ENCODE data around the gene ACBD4. TPM values are rescaled to one million over a fixed set of nuclear protein-coding genes. Genes with fewer than 3 reads are reported as not detected.

The ACBD4 gene
- total and polyA plus RNA-seq, 2 of the 4 experiments (the other 2 are of a cell fraction) = 2.3 to 5.7 TPM

DNA sequence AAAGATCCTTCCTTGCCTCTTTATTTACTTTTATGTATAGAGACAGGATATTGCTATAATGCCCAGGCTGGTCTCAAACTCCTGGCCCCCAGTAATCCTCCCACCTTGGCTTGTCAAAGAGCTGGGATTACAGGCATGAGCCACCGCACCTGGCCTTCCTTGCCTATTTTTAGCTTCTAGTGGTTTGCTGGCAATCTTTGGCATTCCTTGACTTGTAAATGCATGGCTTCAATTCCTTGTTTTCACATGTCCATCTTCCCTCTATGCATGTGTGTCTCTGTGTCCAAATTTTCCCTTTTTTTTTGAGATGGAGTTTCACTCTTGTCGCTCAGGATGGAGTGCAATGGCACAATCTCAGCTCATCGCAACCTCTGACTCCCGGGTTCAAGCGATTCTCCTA, 48.7 kb downstream of the ACBD4 start:
- ChIA-PET POLR2A (ENCODE audit: unreplicated experiment) (interaction anchor here (0.6 kb wide), 1 partner anchor 27 kb away, joined by 3 read pairs; no protein-coding TSS in a partner anchor), CTCF (interaction anchor here (0.7 kb wide), 1 partner anchor 32 kb away, joined by 4 read pairs; no protein-coding TSS in a partner anchor)
- no peak overlapping the region for H4K91ac ChIP-seq (ENCODE audit: insufficient read depth, low read depth, low read length)
- no peak overlapping the region for H2AFZ ChIP-seq (replicated peaks; ENCODE audit: low read length, poor library complexity)
- no peak overlapping the region for H3K23ac ChIP-seq (ENCODE audit: low read depth, low read length)
- no peak overlapping the region for H2BK15ac ChIP-seq (ENCODE audit: low read depth, low read length)
- H3K9ac ChIP-seq (ENCODE audit: low read depth, low read length) = no peak overlapping the region
- in situ Hi-C loops (cut with MboI; ENCODE audit: low sequenced_read_pairs) (no loop called here), dilution Hi-C loops (cut with HindIII; ENCODE audit: low sequenced_read_pairs, unreplicated experiment) (no loop called here), intact Hi-C loops (cut with micrococcal nuclease) (no loop called here)
- 83% methylated on average over 1 of the region's 5 CpGs; no CpG with 5 or more reads in 1 of the 2 experiments for WGBS, 2 experiments (ENCODE audit: extremely low coverage in 2 of 2, insufficient read length in 1 of 2)
- no peak overlapping the region for H3K14ac ChIP-seq (replicated peaks; ENCODE audit: low read depth, low read length)
- no peak overlapping the region for H3K4ac ChIP-seq (ENCODE audit: low read depth, low read length)
- no peak overlapping the region for H3K27ac ChIP-seq (ENCODE audit: insufficient read depth, low read length)
- H4K5ac ChIP-seq (ENCODE audit: low read depth, low read length) = no peak overlapping the region
- no peak overlapping the region for H3K4me2 ChIP-seq (ENCODE audit: low read depth, low read length)
- H3K9me3 ChIP-seq (ENCODE audit: control insufficient read depth, insufficient read depth, low read length) = no peaks in the 10 kb centered on the region
- H3K18ac ChIP-seq (ENCODE audit: low read depth, low read length) = no peak overlapping the region
- H3K56ac ChIP-seq (ENCODE audit: extremely low read depth, insufficient read depth, low read length) = no peak overlapping the region
- H2AK5ac ChIP-seq (ENCODE audit: low read depth, low read length) = no peak overlapping the region
- no TSS peak for BruUV-seq (replicated peaks)
- H3K9me1 ChIP-seq (ENCODE audit: insufficient read depth, low read length) = no peaks in the 10 kb centered on the region
- no peaks in the 10 kb centered on the region for H4K20me1 ChIP-seq (ENCODE audit: insufficient read depth, low read length)
- no peaks in the 10 kb centered on the region for H3K79me1 ChIP-seq (ENCODE audit: low read depth in 1 of 2, low read length in 2 of 2)
- no peak overlapping the region for H2BK5ac ChIP-seq (ENCODE audit: low read depth, low read length, poor library complexity, severe bottlenecking)
- no peak overlapping the region for H2AK9ac ChIP-seq (replicated peaks; ENCODE audit: low read depth, low read length, poor library complexity)
- H3K4me1 ChIP-seq (ENCODE audit: control insufficient read depth, insufficient read depth, low read length) = no peaks in the 10 kb centered on the region
- no peaks in the 10 kb centered on the region for H3K36me3 ChIP-seq (ENCODE audit: control insufficient read depth, insufficient read depth, low read length)
- ATAC-seq (ENCODE audit: low read depth) (no peak), DNase-seq (no peak)
- no peak overlapping the region for H3K4me3 ChIP-seq (ENCODE audit: insufficient read depth, low read depth, low read length)
- TF ChIP-seq SMC3 (IDR thresholded peaks at IDR 0.05; ENCODE audit: low read depth, low read length) (no peak), CHD1 (IDR thresholded peaks at IDR 0.05; ENCODE audit: low read depth, low read length) (no peak), RAD21 (IDR thresholded peaks at IDR 0.05; ENCODE audit: low read length) (no peak), RFX5 (IDR thresholded peaks at IDR 0.05; ENCODE audit: low read depth, low read length) (no peak), POLR2A (IDR thresholded peaks at IDR 0.05; ENCODE audit: low read depth, low read length) (no peak), MAZ (IDR thresholded peaks at IDR 0.05; ENCODE audit: borderline replicate concordance, low read depth, low read length) (no peak), FOS (IDR thresholded peaks at IDR 0.05; ENCODE audit: low read depth, low read length) (no peak), NFE2L2 (IDR thresholded peaks at IDR 0.05; ENCODE audit: low read depth, low read length) (no peak), MXI1 (IDR thresholded peaks at IDR 0.05; ENCODE audit: borderline replicate concordance, low read depth, low read length) (no peak), MAFK (IDR thresholded peaks at IDR 0.05; ENCODE audit: low read depth, low read length) (no peak), RCOR1 (IDR thresholded peaks at IDR 0.05; ENCODE audit: insufficient replicate concordance, low read length) (no peak), CEBPB (IDR thresholded peaks at IDR 0.05; ENCODE audit: low read depth, low read length) (no peak), BHLHE40 (IDR thresholded peaks at IDR 0.05; ENCODE audit: low read depth, low read length) (no peak)
- TF ChIP-seq, protein P1, sequence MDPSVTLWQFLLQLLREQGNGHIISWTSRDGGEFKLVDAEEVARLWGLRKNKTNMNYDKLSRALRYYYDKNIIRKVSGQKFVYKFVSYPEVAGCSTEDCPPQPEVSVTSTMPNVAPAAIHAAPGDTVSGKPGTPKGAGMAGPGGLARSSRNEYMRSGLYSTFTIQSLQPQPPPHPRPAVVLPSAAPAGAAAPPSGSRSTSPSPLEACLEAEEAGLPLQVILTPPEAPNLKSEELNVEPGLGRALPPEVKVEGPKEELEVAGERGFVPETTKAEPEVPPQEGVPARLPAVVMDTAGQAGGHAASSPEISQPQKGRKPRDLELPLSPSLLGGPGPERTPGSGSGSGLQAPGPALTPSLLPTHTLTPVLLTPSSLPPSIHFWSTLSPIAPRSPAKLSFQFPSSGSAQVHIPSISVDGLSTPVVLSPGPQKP (IDR thresholded peaks at IDR 0.05; ENCODE audit: borderline replicate concordance, low read depth, low read length) = no peak
- TF ChIP-seq, protein P2, sequence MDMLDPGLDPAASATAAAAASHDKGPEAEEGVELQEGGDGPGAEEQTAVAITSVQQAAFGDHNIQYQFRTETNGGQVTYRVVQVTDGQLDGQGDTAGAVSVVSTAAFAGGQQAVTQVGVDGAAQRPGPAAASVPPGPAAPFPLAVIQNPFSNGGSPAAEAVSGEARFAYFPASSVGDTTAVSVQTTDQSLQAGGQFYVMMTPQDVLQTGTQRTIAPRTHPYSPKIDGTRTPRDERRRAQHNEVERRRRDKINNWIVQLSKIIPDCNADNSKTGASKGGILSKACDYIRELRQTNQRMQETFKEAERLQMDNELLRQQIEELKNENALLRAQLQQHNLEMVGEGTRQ (IDR thresholded peaks at IDR 0.05; ENCODE audit: low read depth, low read length) = no peak
- TF ChIP-seq, protein P3, sequence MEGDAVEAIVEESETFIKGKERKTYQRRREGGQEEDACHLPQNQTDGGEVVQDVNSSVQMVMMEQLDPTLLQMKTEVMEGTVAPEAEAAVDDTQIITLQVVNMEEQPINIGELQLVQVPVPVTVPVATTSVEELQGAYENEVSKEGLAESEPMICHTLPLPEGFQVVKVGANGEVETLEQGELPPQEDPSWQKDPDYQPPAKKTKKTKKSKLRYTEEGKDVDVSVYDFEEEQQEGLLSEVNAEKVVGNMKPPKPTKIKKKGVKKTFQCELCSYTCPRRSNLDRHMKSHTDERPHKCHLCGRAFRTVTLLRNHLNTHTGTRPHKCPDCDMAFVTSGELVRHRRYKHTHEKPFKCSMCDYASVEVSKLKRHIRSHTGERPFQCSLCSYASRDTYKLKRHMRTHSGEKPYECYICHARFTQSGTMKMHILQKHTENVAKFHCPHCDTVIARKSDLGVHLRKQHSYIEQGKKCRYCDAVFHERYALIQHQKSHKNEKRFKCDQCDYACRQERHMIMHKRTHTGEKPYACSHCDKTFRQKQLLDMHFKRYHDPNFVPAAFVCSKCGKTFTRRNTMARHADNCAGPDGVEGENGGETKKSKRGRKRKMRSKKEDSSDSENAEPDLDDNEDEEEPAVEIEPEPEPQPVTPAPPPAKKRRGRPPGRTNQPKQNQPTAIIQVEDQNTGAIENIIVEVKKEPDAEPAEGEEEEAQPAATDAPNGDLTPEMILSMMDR (conservative IDR thresholded peaks at IDR 0.05; ENCODE audit: low read depth, low read length) = no peak
- H4K8ac ChIP-seq (ENCODE audit: low read depth in 2 of 2, low read length in 2 of 2) = no peak overlapping the region
- H2BK120ac ChIP-seq (ENCODE audit: low read depth, low read length) = no peak overlapping the region
- H3K27me3 ChIP-seq (ENCODE audit: control insufficient read depth, insufficient read depth, low read length) = no peaks in the 10 kb centered on the region
- H2BK20ac ChIP-seq (ENCODE audit: low read depth, low read length) = no peak overlapping the region

Measured in IMR-90 (cell line).